Fibroblast of villous mesenchyme (primary cell): ENCODE measurements around the gene PTPRA. TPM values are rescaled to one million over a fixed set of nuclear protein-coding genes. Genes with fewer than 3 reads are reported as not detected.

Experiments used
- DNase-seq: peaks from one replicate; pipeline ENCODE4 v3.0.0-alpha.2; 2010; ENCODE audit warnings: low read depth
- H3K4me3 ChIP-seq: 2 replicates; pipeline ENCODE4 v1.5.1; 2011; ENCODE audit warnings: low read depth, mild to moderate bottlenecking, low read length
- CTCF ChIP-seq: IDR thresholded peaks from 2 replicates; pipeline ENCODE4 v1.5.1; 2012; ENCODE audit warnings: low read depth, mild to moderate bottlenecking, low read length; ENCODE audit not compliant: insufficient read depth
- total RNA-seq: library from RNA; depleted of rRNA; stranded (reverse); fragments of >200 nt; gene quantifications from 2 replicates; pipeline ENCODE4 v1.2.3, GENCODE V29; 2012

The PTPRA gene
- total RNA-seq, 1 donor: 41.5 TPM

GRCh38 chr20:2967841-2968240, 94.6 kb downstream of the PTPRA start:
- DNase-seq: no peak
- H3K4me3 ChIP-seq: no peak overlapping the region
- no peak for TF ChIP-seq CTCF

- H3K4me3 ChIP-seq: no peak overlapping the region
- DNase-seq: no peak
- TF ChIP-seq CTCF: no peak
These were observed 98.8 kb downstream of the PTPRA start for GRCh38 chr20:2972126-2972525.

- TF ChIP-seq CTCF: no peak
- no peak for DNase-seq
- H3K4me3 ChIP-seq: no peak overlapping the region
These were observed 100.3 kb downstream of the PTPRA start for GRCh38 chr20:2973574-2973973.

GRCh38 chr20:2978519-2978918, 105.2 kb downstream of the PTPRA start:
- DNase-seq: no peak
- TF ChIP-seq CTCF: no peak
- H3K4me3 ChIP-seq: no peak overlapping the region

- no peak for TF ChIP-seq CTCF
- DNase-seq: no peak
- H3K4me3 ChIP-seq: no peak overlapping the region
These were observed 108.4 kb downstream of the PTPRA start for GRCh38 chr20:2981646-2982045.

GRCh38 chr20:2983508-2983907, 110.2 kb downstream of the PTPRA start:
- TF ChIP-seq CTCF: no peak
- H3K4me3 ChIP-seq: no peak overlapping the region
- DNase-seq: no peak

GRCh38 chr20:2984028-2984501, 110.8 kb downstream of the PTPRA start:
- no peak for DNase-seq
- no peak for TF ChIP-seq CTCF
- H3K4me3 ChIP-seq: no peak overlapping the region
